HG03039 (cell line): ENCODE results near the gene GNG8.
A peak's percentile ranks its signal among the peaks of the same experiment; 100 is the strongest.

Experiments used
- ATAC-seq: cut with Tn5 transposase; IDR thresholded peaks from one replicate; pipeline ENCODE4 v1.9.1; 2021; ENCODE audit warnings: mild to moderate bottlenecking, moderate library complexity; ENCODE audit not compliant: unreplicated experiment

Gene GNG8

DNA sequence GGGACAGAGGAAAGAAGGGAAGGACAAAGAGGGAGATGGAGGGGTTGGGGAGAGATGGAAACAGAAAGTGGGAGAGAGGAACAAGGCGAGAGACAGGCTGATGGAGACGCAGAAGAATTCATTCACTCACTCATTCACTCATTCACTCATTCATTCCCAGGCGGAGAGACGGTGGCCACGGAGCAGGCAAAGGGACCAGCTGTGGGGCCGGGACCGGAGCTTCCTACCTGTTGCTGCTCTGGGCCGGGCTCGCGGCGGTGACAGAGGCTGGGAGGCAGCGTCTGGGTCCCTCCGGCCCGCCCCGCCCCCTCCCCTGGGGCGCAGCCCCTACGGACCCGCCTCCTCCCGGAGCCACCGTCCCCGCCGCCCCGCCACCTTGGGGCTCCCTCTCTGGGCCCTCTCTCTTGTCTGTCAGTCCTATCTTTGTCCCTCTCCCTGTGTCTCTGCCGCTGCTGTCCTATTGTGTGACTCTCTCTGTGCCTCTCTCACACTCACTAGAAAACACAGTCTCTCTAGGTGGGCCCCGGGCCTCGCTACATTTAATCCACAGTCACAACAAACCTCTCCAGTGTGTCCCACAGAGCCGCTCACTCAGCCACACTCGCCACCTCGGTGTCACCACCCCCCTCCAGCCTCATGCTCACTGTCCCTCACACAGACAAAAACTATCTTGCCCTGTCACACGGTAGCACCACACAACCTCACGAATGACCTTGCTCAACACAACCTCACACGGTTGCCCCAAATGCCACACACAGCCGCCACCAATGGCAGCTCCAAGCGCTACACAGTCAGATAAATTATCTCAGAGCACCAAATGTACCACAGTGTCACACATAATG is at the start of gene GNG8:
Gene GNG8, minus strand, starts transcription at position 283 of the 842 bp plus-strand sequence. CDS start 1,520 bp downstream, outside the sequence.
- no peak for ATAC-seq

DNA sequence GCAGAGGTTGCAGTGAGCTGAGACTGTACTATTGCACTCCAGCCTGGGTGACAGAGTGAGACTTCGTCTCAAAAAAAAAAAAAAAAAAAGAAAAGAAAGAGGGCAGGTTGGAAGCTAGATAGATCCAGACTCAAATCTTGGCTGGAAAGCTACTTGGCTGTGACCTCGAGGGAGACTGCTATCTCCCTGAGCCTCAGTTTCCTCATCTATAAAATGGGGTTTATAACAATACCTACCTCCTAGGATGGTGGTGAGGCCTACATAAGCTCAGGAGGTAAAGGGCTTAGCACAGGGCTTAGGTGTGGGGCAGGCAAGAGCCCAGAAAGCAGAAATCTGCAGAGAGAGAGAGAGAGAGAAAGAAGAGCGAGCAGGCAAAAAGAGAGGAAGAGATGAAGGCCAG is 49.2 kb upstream of the GNG8 start:
- no peak for ATAC-seq

DNA sequence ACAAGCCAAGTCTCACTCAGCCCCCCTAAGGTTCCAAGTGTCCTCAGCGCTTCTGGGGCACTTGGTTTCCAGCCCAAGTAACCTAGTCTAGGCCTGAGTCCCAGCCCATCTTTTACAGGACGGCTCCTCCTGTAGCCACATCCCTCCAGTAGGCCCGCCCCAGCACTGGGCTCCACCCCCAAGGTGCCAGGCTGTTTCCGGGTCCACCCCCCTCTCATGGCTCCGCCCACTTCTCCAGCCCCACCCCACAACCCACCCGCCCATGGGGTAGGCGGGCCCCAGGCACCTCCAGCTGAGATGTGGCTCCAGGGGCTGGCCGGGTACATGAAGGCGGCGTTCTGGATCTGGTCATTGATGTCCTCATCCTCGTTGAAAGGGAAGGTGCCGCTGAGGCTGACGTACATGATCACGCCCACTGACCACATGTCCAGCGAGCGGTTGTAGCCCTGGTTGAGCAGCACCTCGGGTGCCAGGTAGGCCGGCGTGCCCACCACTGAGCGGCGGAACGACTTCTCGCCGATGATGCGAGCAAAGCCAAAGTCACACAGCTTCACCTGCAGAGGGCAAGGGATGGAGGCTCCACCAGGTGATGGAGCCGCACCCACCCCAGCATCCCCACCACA is 42.2 kb upstream of the GNG8 start:
- no peak for ATAC-seq

DNA sequence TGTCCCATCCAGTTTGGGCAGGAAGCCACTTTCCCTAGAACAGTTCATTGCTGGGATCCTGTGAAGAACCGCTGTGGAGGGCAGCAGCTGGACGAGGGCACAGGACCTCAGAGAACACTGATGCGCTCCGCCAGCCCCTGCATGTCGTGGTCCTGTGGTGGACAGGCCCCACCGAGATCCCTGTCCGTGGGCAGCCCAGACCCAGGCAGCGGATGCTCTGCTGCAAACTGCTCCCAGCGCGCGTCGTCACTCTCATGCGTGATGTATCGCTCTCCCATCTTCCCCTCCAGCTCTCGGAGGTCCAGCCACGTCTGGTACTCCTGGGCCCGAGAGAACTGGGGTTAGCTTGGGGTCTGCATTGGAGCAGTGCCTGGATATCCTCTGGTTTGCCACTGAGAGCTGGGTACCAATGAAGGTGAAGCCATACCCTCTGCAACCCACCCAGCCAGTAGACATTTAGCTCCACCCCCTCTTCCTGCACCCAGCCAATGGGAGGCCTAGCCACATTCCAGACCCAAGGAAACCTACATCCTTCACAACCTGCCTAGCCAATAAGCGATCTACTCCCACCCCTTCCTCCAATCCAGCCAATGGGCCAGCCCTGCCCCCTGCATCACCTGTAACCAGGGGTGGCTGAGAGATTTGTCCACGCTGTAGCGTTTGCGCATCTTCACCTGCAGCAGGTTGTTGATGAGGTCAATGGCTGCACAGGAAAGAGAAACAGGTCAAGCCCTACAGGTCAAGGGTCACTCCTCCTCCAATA is 38.6 kb upstream of the GNG8 start:
- no peak for ATAC-seq

DNA sequence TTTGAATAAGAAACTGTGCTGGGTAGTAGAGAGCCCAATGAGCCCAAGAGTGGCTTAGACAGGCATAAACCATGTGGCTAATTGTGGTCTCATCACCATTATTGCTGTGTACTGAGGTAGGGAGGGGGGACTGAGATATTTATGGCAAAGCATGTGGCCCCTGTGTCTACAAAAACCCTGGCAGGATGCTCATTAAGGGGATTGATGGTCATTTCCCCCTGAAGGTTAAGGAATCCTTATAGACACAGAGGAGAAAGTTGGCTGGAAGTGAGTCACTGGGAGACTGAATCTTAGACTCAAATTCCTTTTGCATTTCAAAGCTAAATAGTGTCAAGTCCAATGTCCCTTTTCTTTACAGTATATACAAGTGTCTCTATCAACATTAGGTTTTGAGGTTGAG is 34.8 kb upstream of the GNG8 start:
- ATAC-seq: no peak

DNA sequence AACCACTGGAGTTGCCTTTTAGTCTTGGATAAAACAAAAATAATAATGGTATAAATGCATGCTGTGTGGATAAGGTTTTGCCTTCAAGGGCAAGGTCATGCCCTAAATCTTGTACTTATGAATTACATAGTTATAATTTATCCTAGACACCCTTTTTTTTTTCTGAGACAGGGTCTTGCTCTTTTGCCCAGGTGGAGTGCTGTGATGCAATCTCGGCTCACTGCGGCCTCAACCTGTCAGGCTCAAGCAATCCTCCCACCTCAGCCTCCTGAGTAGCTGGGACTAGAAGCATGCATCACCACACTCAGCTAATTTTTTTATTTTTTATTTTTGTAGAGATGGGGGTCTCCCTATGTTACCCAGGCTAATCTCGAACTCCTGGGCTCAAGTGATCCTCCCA is 32.7 kb upstream of the GNG8 start:
- no peak for ATAC-seq

DNA sequence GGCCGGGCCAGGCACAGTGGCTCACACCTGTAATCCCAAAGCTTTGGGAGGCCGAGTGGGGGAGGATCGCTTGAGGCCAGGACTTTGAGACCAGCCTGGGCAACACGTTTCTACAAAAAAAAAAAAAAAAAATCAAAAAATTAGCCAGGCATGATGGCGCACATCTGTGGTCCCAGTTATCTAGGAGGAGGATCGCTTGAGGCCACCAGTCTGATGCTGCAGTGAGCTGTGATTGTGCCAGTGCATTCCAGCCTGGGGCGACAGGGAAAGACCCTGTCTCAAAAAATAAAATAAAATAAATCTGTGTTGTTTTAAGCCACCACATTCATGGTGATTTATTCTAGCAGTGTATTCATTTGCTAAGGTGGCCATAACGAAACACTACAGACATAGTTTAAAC is 29.1 kb upstream of the GNG8 start:
- ATAC-seq: no peak

DNA sequence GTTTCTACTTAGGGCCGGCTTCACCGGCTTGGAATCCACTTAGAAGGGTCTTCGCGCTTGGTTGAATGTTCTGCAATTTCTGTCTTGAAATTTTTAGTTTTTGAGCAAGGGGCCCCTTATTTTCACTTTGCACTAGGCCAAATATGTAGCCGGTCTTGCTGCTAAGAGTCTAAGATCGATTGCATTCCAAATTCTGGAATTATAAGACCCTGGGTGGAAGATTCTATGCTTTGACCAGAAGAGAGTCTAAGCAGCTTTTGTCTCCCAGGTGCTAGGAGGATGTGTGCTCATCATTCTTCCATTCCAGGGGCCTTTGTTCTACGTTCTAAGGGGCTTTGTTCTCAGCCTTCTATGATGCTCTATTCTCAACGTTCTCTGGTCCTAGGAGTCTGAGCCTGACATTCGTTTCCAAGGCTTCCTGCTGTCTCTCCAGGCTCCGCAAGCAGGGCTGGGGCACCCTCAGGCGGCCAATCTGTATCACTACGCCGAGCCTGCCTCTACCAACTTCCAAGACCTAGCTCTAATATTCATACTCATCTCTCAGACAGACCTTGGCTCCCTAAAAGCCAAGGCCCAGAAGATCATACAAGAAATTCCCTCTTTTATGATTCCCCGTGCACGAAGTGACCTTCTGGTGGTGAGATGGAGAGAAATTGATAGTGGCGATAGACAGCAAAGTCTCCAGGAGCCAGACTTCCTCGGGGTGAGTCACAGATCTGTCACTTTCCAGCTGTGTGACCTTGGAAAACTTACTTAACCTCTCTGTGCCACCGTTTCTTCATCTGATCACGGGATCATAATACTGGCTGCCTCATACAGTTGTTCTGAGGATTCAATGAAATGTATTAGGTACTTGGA is 26.0 kb upstream of the GNG8 start:
- ATAC-seq: no peak

DNA sequence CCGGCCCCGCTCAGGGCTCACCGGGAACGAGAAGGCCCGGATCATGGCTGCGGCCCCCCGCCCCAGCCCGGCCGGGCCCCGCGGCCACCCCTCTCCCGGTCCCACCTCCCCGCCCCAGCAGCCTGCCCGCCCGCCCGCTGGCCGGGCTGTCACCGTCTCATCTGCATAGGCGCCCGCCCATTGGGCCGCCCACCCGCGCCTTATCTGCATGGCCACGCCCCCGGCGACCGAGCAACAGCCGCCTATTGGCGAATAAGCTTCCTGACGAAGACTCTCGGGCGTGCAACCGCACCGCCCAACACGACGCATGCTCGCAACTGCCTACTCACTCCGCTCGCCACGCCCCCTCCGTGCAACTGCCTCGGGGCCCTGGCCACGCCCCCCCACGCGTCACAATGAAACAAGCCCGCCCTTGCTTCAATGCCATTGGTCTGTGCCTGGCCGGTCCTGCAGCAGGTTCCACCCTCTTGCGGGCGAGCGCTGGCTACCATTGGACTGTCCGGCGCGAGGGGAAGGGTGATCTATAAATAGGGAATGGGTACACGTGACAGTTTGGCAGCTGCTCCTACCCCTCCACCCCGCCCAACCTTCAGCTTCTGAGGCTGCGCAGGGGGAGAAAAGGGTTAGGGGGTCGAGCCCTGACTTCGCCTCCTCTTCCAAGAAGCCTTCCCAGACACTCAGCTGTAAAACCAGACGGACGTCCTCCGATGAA is 25.2 kb upstream of the GNG8 start, which contains the start of gene DACT3:
Gene DACT3, minus strand, starts transcription at position 163 of the 712 bp plus-strand sequence. Its CDS starts 118 bp downstream, at position 45.
- ATAC-seq: peak; percentile 86

DNA sequence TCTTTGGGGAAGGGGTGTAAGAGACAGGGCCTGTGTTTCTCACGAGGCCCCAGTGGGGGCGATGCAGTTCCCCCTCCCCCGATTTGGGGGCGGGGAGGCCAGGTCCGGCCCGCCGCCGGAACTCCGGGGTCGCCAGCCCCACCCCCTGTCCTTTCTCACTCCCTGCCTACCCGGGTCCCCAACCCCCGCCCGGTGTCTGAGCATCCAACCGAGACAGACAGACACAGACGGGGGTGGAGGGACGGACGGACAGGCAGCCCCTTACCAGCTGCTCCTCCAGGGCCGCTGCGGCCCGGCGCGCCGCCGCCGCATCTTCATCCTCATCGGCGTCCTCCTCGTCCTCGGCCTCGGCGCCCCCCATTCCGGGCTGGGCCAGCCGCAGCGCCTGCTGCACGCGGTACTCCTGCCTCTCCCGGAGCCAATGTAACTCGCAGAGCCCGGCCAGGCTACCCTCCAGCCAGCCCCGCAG is 24.6 kb upstream of the GNG8 start:
- ATAC-seq: no peak

DNA sequence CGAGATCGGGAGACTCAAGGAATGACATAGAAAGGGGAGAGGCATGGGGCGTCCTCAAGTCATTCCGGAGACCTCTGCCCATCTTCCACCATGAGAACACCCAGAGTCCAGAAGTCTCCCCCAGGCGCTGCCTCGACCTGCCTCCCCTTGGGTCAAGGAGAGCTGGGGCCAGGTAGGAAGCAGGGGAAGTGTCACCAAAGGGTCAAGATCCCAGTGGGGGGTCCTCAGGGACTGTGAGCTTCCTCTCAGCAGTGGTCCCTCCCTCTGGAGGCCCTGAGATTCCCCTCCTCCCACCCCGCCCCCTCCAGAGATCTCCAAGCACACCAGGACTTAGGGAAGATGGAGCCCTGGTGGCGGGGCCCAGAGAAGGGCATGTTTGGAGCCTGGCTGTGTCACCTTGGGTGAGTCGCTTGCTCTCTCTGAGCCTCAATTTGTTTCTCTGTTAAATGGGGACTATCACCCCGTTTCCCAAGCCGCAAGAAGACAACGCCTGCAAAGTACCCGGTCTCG is 24.1 kb upstream of the GNG8 start:
- no peak for ATAC-seq

DNA sequence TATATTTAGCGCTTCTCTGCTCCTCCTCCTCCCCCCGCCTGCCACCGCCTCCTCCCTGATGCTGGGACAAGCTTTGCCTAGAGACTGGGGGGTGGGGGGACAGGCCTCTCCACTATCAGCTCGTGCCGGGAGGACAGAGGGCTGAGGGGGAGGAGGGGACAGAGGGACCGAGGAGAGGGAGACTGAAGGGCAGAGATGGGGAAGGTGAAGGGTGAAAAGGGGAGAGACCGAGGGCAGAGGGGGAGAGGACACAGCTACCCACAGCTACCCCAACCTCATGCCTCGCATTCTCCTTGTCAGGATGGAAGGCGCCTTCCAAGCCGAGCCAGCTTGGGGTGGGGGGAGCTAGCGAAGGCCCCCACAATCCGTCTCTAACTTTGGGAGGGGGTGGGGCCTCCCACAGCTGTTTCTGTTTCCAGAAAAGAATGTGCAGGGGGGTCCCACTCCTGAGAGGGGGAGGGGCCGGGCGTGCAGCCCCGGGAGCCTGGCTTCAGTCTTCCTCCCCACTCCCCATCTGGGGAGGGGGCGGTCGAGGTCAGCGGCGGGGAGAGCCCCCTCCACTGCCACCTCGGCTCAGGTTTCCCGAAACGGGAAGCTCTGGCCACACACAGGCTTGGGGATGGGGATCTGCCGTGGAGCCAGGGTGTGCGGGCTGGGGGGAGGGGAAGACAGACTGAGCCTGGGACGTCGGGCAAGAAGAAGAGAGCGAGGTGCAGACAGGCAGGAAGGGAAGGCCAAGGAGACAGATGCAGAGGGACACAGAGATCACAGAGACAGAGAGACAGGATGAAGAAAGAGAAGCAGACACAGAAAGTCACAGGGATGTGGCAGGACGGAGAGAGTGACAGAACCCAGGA is 23.4 kb upstream of the GNG8 start:
- no peak for ATAC-seq

DNA sequence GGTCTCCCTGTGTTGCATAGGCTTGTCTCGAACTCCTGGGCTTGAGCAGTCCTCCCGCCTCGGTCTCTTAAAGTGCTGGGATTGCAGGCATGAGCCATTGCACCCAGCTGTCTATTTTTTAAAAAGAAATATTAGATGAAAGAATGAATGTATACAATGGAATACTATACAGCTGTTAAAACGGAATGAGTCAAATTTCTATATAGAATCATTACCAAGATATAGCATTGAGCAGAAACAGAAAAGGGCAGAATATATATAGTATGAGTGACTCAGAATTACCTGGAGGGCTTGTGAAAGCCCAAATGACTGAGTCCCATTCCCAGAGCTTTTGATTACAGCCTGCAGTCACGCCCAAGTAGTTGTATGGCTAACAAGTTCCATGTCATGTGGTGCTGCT is 20.5 kb upstream of the GNG8 start:
- no peak for ATAC-seq

DNA sequence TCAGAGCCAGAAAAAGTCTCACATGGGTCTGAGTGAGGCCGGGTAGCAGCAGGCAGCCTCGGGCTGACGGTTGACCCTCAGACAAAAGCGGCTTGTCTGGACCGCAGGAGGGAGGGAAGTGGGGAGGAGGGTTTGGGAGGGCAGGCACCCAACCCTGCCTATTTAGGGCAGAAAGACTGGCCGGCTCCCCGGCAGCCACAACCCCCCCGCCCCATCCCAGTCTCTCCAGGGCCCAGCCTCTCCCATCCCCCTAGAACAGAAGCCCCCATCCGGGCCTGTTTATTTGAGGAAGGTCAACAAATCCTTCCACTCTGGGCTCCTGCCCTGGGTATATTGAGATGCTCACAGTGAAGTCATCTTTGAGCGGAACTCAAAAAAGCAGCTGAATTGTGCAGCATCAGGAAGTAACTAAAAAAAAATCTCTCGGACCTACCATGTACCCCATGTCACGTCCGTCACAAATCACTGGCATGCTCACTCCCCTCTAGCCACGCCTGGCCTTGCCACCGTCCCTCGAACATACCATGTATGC is 18.7 kb upstream of the GNG8 start:
- ATAC-seq: no peak

DNA sequence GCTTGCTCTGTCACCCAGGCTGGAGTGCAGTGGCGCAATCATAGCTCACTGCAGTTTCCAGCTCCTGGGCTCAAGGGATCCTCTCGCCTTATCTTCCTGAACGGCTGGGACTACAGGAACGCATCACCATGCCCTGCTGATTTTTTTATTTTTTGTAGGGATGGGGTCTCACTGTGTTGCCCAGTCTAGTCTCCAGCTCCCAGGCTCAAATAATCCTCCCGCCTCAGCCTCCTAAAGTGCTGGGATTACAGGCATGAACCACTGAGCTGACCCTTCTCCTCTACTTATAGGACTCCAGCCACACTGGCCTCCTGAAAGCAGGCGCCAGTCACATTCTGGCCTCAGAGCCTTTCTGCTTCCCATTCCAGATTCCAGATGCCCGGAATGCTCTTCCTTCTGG is 14.4 kb upstream of the GNG8 start:
- ATAC-seq: no peak

DNA sequence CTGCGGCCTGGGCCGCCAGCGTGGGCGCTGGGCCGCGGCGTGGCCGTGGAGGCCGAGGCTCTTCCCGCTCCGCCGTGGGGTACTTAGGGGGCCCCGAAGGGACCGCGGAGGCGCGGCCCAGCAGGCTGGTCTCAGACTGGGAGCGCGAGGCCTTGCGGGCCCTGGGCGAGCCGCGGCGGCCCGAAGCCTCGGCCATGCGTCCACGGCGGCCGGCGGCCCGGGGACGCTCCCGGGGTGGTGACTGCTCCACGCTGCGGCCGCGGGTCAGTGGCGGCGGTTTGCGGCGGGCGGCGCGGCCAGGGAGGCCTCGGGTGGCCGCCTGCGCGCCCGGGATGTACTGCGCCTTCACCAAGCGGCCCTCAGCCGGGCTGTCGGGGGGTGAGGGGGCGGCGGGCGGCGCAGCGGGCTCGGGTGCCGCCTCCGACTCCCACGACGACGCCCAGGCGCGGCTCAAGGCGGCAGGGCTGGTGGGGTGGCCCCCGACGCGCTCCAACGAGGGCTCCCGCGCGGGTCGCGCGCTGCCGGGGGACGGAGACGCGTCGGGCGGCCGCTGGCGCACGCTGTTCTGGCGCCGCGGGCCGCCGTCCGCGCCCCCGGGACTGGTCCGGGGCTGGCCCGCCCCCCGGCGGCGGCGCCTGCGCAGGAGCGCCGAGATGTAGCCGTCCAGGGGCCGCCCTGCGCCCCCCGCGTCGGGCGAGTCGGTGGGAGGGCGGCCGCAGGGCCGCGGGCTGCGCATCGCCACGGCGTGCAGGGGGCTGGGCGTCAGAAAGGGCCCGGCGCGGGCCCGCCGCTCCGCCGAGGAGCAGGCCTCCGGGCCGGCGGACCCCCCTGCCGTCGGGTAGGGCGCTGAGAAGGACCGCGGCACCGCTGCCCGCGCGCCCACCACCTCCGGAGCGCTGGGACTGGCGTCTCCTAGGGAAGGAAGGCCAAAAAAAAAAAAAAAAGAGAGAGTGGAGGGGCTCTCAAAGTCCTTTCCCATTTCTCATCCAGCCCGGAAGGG is 13.3 kb upstream of the GNG8 start:
- no peak for ATAC-seq
